Measurements from ENCODE around the gene RRM2. TPM values are rescaled to one million over a fixed set of nuclear protein-coding genes. Genes with fewer than 3 reads are reported as not detected.
"Not testable (repeated sequence)": the region's sequence is repeated elsewhere in the genome, so short reads cannot be mapped to it uniquely, and the experiment has no call there.

The RRM2 gene
- total and polyA plus RNA-seq, 2 experiments from 2014 or later, result 108 to 119 TPM

DNA sequence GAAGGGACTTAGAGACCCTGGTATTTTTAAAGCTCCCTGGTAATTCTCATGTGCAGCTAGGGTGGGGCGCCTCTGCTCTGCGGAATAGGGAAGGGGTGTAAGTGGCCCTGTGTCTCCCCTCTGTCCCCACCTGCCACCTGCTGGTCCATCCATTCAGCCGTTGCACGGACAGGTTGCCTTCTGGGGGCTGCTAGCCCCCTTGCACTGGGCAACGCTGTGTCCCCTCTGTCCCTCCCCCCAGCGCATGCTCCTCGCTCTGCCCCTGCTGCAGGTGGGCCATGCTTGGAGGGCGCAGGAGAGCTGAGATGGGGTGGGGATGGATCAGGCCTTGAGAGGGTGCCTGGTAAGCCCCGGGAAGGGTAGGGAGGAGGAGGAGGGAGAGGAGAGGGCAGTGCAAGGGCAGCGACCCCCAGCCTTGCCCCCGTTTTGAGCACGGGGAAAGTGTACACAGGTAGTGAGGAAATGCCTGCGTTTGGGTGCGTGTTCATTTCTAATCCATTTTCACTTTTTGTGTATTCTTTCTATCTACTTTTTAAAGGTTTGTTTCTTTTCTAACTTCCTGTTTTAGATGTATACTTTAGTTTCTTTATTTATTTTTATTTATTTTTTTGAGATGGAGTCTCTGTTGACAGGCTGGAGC lies 23.9 kb downstream of the RRM2 start (continued):
- TF ChIP-seq, protein P1, sequence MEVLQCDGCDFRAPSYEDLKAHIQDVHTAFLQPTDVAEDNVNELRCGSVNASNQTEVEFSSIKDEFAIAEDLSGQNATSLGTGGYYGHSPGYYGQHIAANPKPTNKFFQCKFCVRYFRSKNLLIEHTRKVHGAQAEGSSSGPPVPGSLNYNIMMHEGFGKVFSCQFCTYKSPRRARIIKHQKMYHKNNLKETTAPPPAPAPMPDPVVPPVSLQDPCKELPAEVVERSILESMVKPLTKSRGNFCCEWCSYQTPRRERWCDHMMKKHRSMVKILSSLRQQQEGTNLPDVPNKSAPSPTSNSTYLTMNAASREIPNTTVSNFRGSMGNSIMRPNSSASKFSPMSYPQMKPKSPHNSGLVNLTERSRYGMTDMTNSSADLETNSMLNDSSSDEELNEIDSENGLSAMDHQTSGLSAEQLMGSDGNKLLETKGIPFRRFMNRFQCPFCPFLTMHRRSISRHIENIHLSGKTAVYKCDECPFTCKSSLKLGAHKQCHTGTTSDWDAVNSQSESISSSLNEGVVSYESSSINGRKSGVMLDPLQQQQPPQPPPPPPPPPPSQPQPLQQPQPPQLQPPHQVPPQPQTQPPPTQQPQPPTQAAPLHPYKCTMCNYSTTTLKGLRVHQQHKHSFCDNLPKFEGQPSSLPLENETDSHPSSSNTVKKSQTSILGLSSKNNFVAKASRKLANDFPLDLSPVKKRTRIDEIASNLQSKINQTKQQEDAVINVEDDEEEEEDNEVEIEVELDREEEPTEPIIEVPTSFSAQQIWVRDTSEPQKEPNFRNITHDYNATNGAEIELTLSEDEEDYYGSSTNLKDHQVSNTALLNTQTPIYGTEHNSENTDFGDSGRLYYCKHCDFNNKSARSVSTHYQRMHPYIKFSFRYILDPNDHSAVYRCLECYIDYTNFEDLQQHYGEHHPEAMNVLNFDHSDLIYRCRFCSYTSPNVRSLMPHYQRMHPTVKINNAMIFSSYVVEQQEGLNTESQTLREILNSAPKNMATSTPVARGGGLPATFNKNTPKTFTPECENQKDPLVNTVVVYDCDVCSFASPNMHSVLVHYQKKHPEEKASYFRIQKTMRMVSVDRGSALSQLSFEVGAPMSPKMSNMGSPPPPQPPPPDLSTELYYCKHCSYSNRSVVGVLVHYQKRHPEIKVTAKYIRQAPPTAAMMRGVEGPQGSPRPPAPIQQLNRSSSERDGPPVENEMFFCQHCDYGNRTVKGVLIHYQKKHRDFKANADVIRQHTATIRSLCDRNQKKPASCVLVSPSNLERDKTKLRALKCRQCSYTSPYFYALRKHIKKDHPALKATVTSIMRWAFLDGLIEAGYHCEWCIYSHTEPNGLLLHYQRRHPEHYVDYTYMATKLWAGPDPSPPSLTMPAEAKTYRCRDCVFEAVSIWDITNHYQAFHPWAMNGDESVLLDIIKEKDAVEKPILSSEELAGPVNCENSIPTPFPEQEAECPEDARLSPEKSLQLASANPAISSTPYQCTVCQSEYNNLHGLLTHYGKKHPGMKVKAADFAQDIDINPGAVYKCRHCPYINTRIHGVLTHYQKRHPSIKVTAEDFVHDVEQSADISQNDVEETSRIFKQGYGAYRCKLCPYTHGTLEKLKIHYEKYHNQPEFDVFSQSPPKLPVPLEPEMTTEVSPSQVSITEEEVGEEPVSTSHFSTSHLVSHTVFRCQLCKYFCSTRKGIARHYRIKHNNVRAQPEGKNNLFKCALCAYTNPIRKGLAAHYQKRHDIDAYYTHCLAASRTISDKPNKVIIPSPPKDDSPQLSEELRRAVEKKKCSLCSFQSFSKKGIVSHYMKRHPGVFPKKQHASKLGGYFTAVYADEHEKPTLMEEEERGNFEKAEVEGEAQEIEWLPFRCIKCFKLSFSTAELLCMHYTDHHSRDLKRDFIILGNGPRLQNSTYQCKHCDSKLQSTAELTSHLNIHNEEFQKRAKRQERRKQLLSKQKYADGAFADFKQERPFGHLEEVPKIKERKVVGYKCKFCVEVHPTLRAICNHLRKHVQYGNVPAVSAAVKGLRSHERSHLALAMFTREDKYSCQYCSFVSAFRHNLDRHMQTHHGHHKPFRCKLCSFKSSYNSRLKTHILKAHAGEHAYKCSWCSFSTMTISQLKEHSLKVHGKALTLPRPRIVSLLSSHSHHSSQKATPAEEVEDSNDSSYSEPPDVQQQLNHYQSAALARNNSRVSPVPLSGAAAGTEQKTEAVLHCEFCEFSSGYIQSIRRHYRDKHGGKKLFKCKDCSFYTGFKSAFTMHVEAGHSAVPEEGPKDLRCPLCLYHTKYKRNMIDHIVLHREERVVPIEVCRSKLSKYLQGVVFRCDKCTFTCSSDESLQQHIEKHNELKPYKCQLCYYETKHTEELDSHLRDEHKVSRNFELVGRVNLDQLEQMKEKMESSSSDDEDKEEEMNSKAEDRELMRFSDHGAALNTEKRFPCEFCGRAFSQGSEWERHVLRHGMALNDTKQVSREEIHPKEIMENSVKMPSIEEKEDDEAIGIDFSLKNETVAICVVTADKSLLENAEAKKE (CRISPR knock-in tag; IDR thresholded peaks at IDR 0.05), result no peak
- TF ChIP-seq, protein P2, sequence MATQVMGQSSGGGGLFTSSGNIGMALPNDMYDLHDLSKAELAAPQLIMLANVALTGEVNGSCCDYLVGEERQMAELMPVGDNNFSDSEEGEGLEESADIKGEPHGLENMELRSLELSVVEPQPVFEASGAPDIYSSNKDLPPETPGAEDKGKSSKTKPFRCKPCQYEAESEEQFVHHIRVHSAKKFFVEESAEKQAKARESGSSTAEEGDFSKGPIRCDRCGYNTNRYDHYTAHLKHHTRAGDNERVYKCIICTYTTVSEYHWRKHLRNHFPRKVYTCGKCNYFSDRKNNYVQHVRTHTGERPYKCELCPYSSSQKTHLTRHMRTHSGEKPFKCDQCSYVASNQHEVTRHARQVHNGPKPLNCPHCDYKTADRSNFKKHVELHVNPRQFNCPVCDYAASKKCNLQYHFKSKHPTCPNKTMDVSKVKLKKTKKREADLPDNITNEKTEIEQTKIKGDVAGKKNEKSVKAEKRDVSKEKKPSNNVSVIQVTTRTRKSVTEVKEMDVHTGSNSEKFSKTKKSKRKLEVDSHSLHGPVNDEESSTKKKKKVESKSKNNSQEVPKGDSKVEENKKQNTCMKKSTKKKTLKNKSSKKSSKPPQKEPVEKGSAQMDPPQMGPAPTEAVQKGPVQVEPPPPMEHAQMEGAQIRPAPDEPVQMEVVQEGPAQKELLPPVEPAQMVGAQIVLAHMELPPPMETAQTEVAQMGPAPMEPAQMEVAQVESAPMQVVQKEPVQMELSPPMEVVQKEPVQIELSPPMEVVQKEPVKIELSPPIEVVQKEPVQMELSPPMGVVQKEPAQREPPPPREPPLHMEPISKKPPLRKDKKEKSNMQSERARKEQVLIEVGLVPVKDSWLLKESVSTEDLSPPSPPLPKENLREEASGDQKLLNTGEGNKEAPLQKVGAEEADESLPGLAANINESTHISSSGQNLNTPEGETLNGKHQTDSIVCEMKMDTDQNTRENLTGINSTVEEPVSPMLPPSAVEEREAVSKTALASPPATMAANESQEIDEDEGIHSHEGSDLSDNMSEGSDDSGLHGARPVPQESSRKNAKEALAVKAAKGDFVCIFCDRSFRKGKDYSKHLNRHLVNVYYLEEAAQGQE (IDR thresholded peaks at IDR 0.05; ENCODE audit: unreplicated experiment), result no peak
- TF ChIP-seq, protein P3, sequence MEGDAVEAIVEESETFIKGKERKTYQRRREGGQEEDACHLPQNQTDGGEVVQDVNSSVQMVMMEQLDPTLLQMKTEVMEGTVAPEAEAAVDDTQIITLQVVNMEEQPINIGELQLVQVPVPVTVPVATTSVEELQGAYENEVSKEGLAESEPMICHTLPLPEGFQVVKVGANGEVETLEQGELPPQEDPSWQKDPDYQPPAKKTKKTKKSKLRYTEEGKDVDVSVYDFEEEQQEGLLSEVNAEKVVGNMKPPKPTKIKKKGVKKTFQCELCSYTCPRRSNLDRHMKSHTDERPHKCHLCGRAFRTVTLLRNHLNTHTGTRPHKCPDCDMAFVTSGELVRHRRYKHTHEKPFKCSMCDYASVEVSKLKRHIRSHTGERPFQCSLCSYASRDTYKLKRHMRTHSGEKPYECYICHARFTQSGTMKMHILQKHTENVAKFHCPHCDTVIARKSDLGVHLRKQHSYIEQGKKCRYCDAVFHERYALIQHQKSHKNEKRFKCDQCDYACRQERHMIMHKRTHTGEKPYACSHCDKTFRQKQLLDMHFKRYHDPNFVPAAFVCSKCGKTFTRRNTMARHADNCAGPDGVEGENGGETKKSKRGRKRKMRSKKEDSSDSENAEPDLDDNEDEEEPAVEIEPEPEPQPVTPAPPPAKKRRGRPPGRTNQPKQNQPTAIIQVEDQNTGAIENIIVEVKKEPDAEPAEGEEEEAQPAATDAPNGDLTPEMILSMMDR (conservative IDR thresholded peaks at IDR 0.05; ENCODE audit: low read depth in 2 of 2), result no peak
- TF ChIP-seq JUNB (IDR thresholded peaks at IDR 0.05; ENCODE audit: unreplicated experiment) (no peak), POLR2AphosphoS5 (IDR thresholded peaks at IDR 0.05; ENCODE audit: low read depth) (no peak)

DNA sequence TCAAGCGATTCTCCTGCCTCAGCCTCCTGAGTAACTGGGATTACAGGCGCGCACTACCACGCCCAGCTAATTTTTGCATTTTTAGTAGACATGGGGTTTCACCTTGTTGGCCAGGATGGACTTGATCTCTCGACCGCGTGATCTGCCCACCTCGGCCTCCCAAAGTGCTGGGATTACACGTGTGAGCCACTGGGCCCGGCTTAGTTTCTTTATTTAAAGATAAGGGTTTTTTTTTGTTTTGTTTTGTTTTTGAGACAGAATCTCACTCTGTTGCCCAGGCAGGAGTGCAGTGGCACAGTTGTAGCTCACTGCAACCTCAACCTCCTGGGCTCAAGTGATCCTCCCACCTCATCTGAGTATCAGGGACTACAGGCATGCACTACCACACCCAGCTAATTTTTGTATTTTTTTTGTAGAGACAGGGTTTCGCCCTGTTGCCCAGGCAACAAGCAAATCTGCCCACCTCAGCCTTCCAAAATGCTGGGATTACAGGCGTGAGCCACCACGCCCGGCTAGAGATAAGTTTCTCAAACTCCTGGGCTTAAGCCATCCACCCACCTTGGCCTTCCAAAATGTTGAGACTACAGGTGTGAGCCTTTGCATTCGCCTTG lies 24.6 kb downstream of the RRM2 start:
- not testable (repeated sequence) for H3K4me3 Mint-ChIP-seq; ATAC-seq; H3K27ac ChIP-seq (ENCODE audit: low read depth); H3K4me2 ChIP-seq; H3K27me3 Mint-ChIP-seq (ENCODE audit: insufficient read depth, low read depth, poor library complexity); H3K79me2 ChIP-seq (replicated peaks; ENCODE audit: insufficient read depth); H3K27me3 ChIP-seq (ENCODE audit: insufficient read depth); H3K4me1 ChIP-seq (ENCODE audit: insufficient read depth); H3K4me3 ChIP-seq; DNase-seq (ENCODE audit: low spot score); H3K27ac Mint-ChIP-seq; H3F3A ChIP-seq (replicated peaks; ENCODE audit: low read depth); H3K4me1 Mint-ChIP-seq; H3K9me3 Mint-ChIP-seq; H4K20me1 ChIP-seq (replicated peaks; ENCODE audit: insufficient read depth); H3K9me2 ChIP-seq (ENCODE audit: insufficient read depth); H2AFZ ChIP-seq
- peaks cover 13% of the 10 kb centered on the region; the same call in 1 of the 2 replicates for H3K36me3 ChIP-seq (ENCODE audit: insufficient read depth)
- H3K36me3 Mint-ChIP-seq (ENCODE audit: low read depth), result peaks cover 48% of the 10 kb centered on the region
